NCI-H2107 (cell line): ENCODE measurements around the gene SYNC.

Experiments
- DNase-seq: peaks from one replicate; lab custom pipeline; 2025; lab: John Stamatoyannopoulos, UW

The SYNC gene

GRCh38 chr1:32702599-32703478, at the start of gene SYNC:
SYNC (minus strand) TSS chr1:32702770; CDS start chr1:32702660, 110 bp downstream.
- DNase-seq: no peak

GRCh38 chr1:32749771-32750170, 47.2 kb upstream of the SYNC start:
- DNase-seq: no peak

- no peak for DNase-seq
These were observed 46.8 kb upstream of the SYNC start for GRCh38 chr1:32749332-32749731.

GRCh38 chr1:32748926-32749325, 46.4 kb upstream of the SYNC start:
- DNase-seq: no peak

- no peak for DNase-seq
These were observed 45.8 kb upstream of the SYNC start for GRCh38 chr1:32748348-32748747.

GRCh38 chr1:32746130-32746529, 43.6 kb upstream of the SYNC start:
- no peak for DNase-seq

- DNase-seq: no peak
These were observed 41.5 kb upstream of the SYNC start for GRCh38 chr1:32744071-32744425.

GRCh38 chr1:32743380-32744070, 41.0 kb upstream of the SYNC start:
- DNase-seq: no peak

- DNase-seq: no peak
These were observed 40.4 kb upstream of the SYNC start for GRCh38 chr1:32742956-32743355.

GRCh38 chr1:32742199-32742947, 39.8 kb upstream of the SYNC start:
- no peak for DNase-seq

- DNase-seq: no peak
These were observed 39.0 kb upstream of the SYNC start for GRCh38 chr1:32741413-32742198.

GRCh38 chr1:32741059-32741412, 38.5 kb upstream of the SYNC start:
- no peak for DNase-seq

GRCh38 chr1:32736812-32737791, 34.5 kb upstream of the SYNC start:
- DNase-seq: no peak

- no peak for DNase-seq
These were observed 31.2 kb upstream of the SYNC start for GRCh38 chr1:32733582-32734321.

GRCh38 chr1:32729254-32730046, 26.9 kb upstream of the SYNC start:
- no peak for DNase-seq

- DNase-seq: no peak
These were observed 26.0 kb upstream of the SYNC start for GRCh38 chr1:32728413-32729077.

- DNase-seq: no peak
These were observed 25.3 kb upstream of the SYNC start for GRCh38 chr1:32727876-32728275.

- DNase-seq: no peak
These were observed 23.0 kb upstream of the SYNC start for GRCh38 chr1:32725615-32725982.
